Activated CD4-positive, alpha-beta T cell treated with anti-CD3 and anti-CD28 coated beads, Interleukin-2, amount 10 ng/mL, durations not matched to agents 24 days and 14 days (primary cell): ENCODE measurements around the gene C16orf96. TPM values are rescaled to one million over a fixed set of nuclear protein-coding genes. Genes with fewer than 3 reads are reported as not detected.
"Not testable (repeated sequence)": the region's sequence is repeated elsewhere in the genome, so short reads cannot be mapped to it uniquely, and the experiment has no call there.

Experiments
- DNase-seq: peaks from one replicate; pipeline ENCODE4 v3.0.0; 2022
- H3K27ac Mint-ChIP-seq: one replicate; pipeline ENCODE4 v1.8.0; 2022; ENCODE audit warnings: mild to moderate bottlenecking, mixed read lengths
- H3K27me3 Mint-ChIP-seq: one replicate; pipeline ENCODE4 v1.8.0; 2022; ENCODE audit warnings: mixed read lengths
- H3K36me3 Mint-ChIP-seq: one replicate; pipeline ENCODE4 v1.8.0; 2022; ENCODE audit warnings: low read depth, mild to moderate bottlenecking, mixed read lengths
- H3K4me1 Mint-ChIP-seq: one replicate; pipeline ENCODE4 v1.8.0; 2021; ENCODE audit warnings: mixed read lengths
- H3K4me3 Mint-ChIP-seq: one replicate; pipeline ENCODE4 v1.8.0; 2022; ENCODE audit warnings: mild to moderate bottlenecking, moderate library complexity, mixed read lengths
- H3K9me3 Mint-ChIP-seq: one replicate; pipeline ENCODE4 v1.8.0; 2021; ENCODE audit warnings: mixed read lengths
- intact Hi-C: fragments of 100-400 bp; cut with micrococcal nuclease; formaldehyde crosslinking; loops from one replicate; pipeline ENCODE4 v1.15.1; 2023
- total RNA-seq: library from RNA; stranded (reverse); gene quantifications from 2 replicates; pipeline ENCODE4 v1.2.3, GENCODE V29; 2022

The C16orf96 gene
- total RNA-seq, 1 donor from 2014 or later: not detected

DNA sequence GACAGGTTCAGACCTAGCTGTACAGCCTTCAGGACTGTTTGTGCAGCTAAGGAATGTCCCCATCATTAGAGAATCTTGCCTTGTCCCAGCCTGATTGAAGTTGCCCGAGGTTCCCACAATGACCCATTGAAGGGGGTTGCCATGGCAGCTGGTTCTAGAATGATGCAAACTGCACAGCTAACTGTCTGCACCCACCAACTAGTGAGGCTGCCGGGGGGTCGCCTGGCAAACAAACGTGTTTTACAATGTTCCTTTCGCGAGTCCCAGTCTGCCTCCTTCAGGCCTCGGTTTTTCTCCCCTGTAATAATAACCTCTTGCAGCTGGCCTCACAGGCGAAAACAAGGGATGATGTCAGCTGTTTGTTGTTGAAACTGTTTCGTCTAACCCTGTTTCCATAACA is 5.5 kb downstream of the C16orf96 start:
- no peaks in the 10 kb centered on the region for H3K36me3 Mint-ChIP-seq
- no peak for DNase-seq
- H3K9me3 Mint-ChIP-seq: no peaks in the 10 kb centered on the region
- no peak overlapping the region for H3K4me3 Mint-ChIP-seq
- H3K27me3 Mint-ChIP-seq: peaks cover 4% of the 10 kb centered on the region
- intact Hi-C loops: no loop called here
- no peak overlapping the region for H3K27ac Mint-ChIP-seq
- peaks cover 2% of the 10 kb centered on the region for H3K4me1 Mint-ChIP-seq

DNA sequence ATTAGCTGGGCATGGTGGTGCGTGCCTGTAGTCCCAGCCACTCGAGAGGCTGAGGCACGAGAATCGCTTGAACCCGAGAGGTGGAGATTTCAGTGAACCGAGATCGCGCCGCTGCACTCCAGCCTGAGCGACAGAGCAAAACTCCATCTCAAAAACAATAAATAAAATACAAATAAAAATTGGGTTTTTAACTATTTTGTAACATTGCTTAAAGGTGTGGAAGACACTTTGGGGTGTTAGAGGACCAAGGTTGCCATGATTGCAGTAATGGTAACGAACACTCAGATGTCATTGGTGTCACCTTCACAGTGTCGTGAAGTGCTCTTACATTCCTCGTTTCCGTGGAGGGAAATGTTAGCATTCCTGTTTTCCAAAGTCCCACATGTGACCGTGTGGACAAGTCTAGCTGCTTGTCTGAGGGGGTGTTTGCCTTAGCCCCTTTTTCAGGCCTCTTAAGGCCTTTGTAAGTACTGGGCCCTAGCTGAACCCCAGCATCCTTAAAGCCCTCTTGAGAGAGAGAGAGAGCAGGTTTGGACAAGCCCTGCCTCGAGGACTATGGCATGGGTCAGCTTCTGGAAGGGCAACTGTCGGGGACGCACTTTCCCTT is 8.6 kb downstream of the C16orf96 start:
- H3K4me1 Mint-ChIP-seq: peaks cover 4% of the 10 kb centered on the region
- no peaks in the 10 kb centered on the region for H3K36me3 Mint-ChIP-seq
- peaks cover 8% of the 10 kb centered on the region for H3K27me3 Mint-ChIP-seq
- intact Hi-C loops: no loop called here
- H3K4me3 Mint-ChIP-seq: no peak overlapping the region
- DNase-seq: no peak
- H3K9me3 Mint-ChIP-seq: no peaks in the 10 kb centered on the region
- H3K27ac Mint-ChIP-seq: no peak overlapping the region

DNA sequence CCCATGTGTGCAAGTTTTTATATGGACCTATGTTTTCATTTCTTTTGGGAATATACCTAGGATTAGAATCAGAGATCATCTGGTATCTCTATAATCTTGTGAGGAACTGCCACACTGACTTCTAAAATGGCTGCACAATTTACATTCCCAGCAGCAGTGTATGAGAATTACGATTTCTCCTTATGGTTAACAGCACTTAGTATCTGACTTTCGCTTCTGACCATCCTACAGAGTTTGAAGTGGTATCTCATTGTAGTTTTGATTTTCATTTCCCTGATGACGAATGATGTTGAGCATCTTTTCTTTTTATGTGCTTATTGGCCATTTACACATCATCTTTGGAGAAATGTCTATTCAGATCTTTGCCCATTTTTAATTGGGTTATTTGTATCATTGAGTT is 10.0 kb downstream of the C16orf96 start:
- no peaks in the 10 kb centered on the region for H3K9me3 Mint-ChIP-seq
- H3K36me3 Mint-ChIP-seq: no peaks in the 10 kb centered on the region
- H3K4me3 Mint-ChIP-seq: no peak overlapping the region
- H3K27ac Mint-ChIP-seq: no peak overlapping the region
- peaks cover 8% of the 10 kb centered on the region for H3K27me3 Mint-ChIP-seq
- intact Hi-C loops: no loop called here
- DNase-seq: no peak
- peaks cover 5% of the 10 kb centered on the region for H3K4me1 Mint-ChIP-seq

DNA sequence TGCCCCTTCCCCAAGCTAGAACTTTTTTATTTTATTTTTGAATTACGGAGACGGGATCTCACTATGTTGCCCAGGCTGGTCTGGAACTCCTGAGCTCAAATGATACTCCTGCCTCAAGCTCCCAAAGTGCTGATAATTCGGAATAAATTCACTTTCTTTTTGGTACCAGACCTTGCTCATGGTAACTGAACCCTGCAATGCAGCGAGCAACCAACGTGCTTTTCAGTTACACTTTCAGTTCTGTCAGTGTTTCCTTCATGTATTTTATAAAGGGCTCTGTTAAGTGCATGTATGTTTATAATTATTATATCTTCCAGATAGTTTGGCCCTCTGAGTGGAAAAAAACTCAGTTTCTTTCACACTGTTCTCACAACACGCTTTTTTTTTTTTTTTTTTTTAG is 13.9 kb downstream of the C16orf96 start:
- no peak overlapping the region for H3K27ac Mint-ChIP-seq
- intact Hi-C loops: no loop called here
- no peak overlapping the region for H3K4me3 Mint-ChIP-seq
- no peaks in the 10 kb centered on the region for H3K9me3 Mint-ChIP-seq
- peaks cover 5% of the 10 kb centered on the region for H3K4me1 Mint-ChIP-seq
- no peak for DNase-seq
- peaks cover 8% of the 10 kb centered on the region for H3K27me3 Mint-ChIP-seq
- no peaks in the 10 kb centered on the region for H3K36me3 Mint-ChIP-seq

DNA sequence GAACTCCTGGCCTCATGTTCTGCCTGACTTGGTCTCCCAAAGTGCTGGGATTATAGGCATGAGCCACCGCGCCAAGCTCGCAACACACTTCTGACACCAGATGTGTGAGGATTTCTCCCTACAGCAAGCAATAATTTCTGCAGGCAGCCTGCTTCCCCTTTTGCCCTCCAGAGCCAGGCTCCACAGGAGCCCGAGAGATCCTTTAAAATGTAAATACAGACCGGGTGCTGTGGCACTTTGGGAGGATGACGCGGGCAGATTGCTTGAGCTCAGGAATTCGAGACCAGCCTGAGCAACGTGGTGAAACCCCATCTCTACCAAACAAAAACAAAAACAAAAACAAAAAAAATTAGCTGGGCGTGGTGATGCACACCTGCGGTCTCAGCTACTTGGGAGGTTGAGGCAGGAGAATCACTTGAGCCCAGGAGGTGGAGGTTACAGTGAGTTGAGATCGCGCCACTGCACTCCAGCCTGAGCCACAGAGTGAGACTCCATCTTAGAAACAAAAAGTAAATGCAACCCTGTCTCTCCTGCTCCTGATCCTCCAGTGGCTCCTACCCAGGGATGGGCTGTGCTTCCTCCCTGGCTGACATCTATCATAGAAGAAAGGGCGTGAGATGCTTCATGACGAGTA is 14.7 kb downstream of the C16orf96 start:
- no peak overlapping the region for H3K27ac Mint-ChIP-seq
- no peaks in the 10 kb centered on the region for H3K9me3 Mint-ChIP-seq
- H3K36me3 Mint-ChIP-seq: no peaks in the 10 kb centered on the region
- H3K4me3 Mint-ChIP-seq: no peak overlapping the region
- H3K4me1 Mint-ChIP-seq: peaks cover 5% of the 10 kb centered on the region
- intact Hi-C loops: no loop called here
- no peak for DNase-seq
- H3K27me3 Mint-ChIP-seq: peaks cover 8% of the 10 kb centered on the region

DNA sequence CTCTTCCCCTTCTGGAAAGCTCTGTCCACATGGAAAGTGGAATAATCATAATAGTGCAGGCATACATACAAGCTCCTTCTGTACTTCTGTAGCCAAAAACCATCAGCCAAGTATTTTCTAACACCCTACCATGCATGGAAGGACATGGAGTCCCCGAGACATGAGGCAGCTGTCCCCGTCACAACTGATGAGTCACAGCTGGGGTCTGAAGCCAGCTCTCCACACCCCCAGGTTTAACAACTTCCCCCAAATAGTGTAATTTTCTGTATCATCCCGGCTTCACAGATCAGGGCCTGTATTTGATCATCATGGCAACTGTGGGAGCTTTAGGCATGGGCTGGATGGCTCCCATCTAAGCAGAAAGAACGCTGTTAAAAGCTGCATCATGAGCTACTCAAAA is 16.6 kb downstream of the C16orf96 start:
- Mint-ChIP-seq H3K36me3 (no peaks in the 10 kb centered on the region), H3K4me3 (no peak overlapping the region), H3K27me3 (peaks cover 2% of the 10 kb centered on the region), H3K9me3 (no peaks in the 10 kb centered on the region), H3K27ac (no peak overlapping the region), H3K4me1 (peaks cover 3% of the 10 kb centered on the region)
- intact Hi-C loops: no loop called here
- DNase-seq: no peak

DNA sequence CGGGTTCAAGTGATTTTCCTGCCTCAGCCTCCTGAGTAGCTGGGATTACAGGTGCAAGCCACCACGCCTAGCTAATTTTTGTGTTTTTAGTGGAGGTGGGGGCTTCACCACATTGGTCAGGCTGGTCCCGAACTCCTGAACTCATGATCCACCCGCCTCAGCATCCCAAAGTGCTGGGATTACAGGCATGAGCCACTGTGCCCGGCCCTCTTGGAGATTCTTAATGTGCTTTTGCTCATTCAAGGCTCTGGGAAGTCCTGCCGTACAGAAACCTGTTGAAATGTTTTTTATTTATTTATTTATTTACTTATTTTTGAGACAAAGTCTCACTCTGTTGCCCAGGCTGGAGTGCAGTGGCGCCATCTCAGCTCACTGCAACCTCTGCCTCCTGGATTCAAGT is 17.8 kb downstream of the C16orf96 start:
- H3K4me3 Mint-ChIP-seq, intact Hi-C loops, H3K27me3 Mint-ChIP-seq, H3K9me3 Mint-ChIP-seq, DNase-seq, H3K4me1 Mint-ChIP-seq, H3K36me3 Mint-ChIP-seq, H3K27ac Mint-ChIP-seq: not testable (repeated sequence)

DNA sequence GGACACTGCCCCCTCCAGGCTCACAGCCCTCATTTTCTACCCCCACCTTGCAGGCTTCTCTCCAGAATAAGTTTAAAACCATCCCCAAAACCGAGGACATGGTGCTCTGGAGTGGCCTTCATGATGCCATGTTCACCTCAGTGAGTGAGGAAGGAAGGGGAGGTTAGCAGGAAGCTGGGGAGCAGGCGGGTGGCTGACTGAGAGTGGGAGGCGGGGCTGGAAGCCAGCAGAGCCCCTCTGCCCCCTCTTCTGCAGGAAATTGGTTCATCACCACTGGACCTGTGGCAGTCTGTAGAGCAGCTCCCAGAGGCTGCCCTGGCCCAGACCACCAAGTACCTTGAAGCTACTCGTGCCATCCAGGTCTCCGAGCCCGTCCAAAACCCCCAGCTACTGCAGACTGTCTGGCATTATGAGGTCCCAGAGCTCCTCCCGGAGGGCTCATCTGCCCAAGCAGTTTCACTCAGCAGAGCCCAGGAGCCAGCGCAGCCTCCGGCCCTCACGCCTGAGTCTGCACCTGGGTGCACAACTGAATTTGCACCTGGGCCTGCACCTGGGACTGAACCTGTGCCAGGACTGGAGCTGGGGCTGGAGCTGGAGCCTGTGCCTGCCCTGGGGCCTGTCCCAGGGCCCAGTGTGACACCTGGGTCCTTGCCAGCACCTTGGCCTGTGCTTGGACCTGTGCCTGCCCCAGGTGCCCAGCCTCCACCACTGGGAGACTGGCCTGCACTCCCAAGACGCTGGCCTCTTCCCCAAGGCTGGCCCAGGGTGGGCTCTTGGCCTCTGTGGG is 19.0 kb downstream of the C16orf96 start:
- intact Hi-C loops: no loop called here
- Mint-ChIP-seq H3K27me3 (no peaks in the 10 kb centered on the region), H3K4me3 (no peak overlapping the region), H3K36me3 (no peaks in the 10 kb centered on the region), H3K27ac (no peak overlapping the region), H3K9me3 (no peaks in the 10 kb centered on the region), H3K4me1 (no peaks in the 10 kb centered on the region)
- no peak for DNase-seq

DNA sequence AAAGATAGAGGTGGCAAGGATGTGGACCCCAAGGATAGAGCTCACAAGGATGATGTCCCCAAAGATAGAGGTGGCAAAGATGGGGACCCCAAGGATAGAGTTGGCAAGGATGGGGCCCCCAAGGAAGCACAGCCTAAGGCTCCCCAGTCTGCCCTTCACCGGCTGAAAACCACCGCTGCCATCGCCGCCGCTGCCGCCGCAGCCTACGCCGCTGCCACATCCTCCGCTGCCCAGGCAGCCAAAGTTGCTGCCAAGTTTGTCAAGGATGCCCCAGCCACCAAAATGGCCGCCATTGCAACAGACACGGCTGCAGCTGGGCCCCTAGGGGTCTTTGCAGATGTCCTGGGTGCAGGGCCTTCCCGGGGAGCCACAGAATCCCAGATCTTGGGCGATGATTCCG is 19.9 kb downstream of the C16orf96 start:
- no peak overlapping the region for H3K27ac Mint-ChIP-seq
- intact Hi-C loops: no loop called here
- H3K36me3 Mint-ChIP-seq: no peaks in the 10 kb centered on the region
- no peaks in the 10 kb centered on the region for H3K4me1 Mint-ChIP-seq
- no peak overlapping the region for H3K4me3 Mint-ChIP-seq
- no peak for DNase-seq
- H3K27me3 Mint-ChIP-seq: no peaks in the 10 kb centered on the region
- H3K9me3 Mint-ChIP-seq: no peaks in the 10 kb centered on the region

DNA sequence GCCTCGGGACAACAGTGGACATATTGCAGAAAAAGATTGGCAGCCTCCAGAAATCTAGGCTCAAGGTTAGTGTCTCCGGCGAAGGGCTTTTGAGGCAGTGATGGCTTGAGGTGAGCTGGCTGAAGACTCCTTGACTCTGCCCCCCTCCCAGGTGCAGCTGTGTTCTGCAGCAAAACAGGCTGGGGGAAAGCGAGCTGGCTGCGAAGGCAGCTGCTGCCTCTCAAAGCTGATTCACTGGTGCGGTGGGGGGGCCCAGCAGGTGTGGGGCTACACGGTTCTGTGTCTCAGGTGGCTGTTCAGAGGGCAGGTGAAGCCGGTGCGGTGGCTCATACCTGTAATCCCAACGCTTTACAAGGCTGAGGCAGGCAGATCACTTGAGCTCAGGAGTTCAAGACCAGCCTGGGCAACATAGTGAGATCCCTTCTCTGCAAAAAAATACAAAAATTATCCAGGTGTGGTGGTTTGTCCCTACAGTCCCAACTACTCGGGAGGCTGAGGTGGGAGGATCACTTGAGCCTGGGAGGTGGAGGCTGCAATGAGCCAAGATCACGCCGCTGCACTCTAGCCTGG is 22.9 kb downstream of the C16orf96 start:
- DNase-seq: no peak
- H3K4me1 Mint-ChIP-seq: no peaks in the 10 kb centered on the region
- H3K27me3 Mint-ChIP-seq: no peaks in the 10 kb centered on the region
- H3K36me3 Mint-ChIP-seq: no peaks in the 10 kb centered on the region
- no peaks in the 10 kb centered on the region for H3K9me3 Mint-ChIP-seq
- intact Hi-C loops: no loop called here
- no peak overlapping the region for H3K27ac Mint-ChIP-seq
- H3K4me3 Mint-ChIP-seq: no peak overlapping the region

DNA sequence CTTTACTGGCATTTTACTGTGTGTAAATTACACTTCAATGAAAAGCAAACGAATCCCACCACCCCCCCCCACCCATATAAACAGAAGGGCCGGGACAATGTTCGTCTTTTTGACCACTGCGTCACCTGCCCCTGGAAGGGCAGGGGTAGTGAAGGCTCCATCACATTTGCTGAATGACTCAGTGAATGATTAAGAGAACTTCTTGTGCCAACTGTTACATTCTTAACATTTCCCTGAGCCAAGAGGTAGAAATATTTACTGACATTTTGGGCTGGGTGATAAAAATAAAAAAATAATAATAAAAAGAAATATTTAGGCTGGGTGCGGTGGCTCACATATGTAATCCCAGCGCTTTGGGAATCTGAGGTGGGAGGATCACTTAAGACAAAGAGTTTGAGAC is 24.1 kb downstream of the C16orf96 start:
- H3K27ac Mint-ChIP-seq: no peak overlapping the region
- intact Hi-C loops: no loop called here
- H3K4me1 Mint-ChIP-seq: no peaks in the 10 kb centered on the region

DNA sequence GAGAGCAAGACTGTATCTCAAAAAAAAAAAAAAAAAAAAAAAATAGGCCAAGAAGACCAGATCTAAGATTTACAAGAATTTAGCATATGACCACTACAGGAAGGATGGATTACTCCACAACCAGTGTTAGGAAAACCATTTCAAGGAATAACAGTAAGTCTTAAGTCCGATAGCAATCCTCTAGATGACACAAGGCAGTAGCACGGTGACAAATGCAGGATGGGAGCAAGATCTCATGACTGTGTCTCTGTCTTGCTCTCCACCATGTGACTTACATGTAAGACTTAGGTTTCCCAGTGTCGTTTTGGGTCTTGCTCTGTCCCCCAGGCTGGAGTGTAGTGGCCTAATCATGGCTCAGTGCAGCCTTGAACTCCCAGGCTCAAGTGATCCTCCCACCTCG is 27.8 kb downstream of the C16orf96 start:
- H3K4me3 Mint-ChIP-seq: no peak overlapping the region
- DNase-seq: no peak
- H3K4me1 Mint-ChIP-seq: peaks cover 4% of the 10 kb centered on the region
- intact Hi-C loops: no loop called here
- H3K9me3 Mint-ChIP-seq: no peaks in the 10 kb centered on the region
- H3K27ac Mint-ChIP-seq: no peak overlapping the region
- peaks cover 10% of the 10 kb centered on the region for H3K27me3 Mint-ChIP-seq
- no peaks in the 10 kb centered on the region for H3K36me3 Mint-ChIP-seq

More for the DNA sequence above, 24.1 kb downstream of the C16orf96 start:
- DNase-seq: no peak
- Mint-ChIP-seq H3K27me3 (no peaks in the 10 kb centered on the region), H3K36me3 (no peaks in the 10 kb centered on the region), H3K9me3 (no peaks in the 10 kb centered on the region), H3K4me3 (no peak overlapping the region)

DNA sequence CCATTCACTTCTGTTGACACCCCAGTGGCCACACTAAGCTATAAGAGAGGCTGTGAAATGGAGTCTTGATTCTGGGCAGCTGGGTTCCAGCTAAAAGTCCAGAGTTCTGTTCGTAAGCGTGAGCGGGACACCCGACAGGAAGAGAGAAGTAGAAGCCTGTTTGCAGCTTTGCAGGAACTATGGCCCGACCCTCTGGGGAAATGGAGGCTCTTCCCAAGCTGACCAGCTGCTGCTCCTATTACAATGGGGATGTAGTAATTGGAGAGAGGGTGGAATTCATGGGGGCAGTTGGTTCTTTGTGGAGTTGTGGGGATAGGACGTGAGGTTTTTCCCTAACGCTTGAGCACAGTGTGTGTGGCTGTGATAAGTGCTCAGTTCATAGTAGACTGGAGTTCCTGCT is 30.2 kb downstream of the C16orf96 start:
- Mint-ChIP-seq H3K4me3 (no peak overlapping the region), H3K9me3 (no peaks in the 10 kb centered on the region), H3K4me1 (peaks cover 4% of the 10 kb centered on the region), H3K36me3 (no peaks in the 10 kb centered on the region), H3K27ac (no peak overlapping the region), H3K27me3 (peaks cover 10% of the 10 kb centered on the region)
- intact Hi-C loops: no loop called here
- DNase-seq: no peak

DNA sequence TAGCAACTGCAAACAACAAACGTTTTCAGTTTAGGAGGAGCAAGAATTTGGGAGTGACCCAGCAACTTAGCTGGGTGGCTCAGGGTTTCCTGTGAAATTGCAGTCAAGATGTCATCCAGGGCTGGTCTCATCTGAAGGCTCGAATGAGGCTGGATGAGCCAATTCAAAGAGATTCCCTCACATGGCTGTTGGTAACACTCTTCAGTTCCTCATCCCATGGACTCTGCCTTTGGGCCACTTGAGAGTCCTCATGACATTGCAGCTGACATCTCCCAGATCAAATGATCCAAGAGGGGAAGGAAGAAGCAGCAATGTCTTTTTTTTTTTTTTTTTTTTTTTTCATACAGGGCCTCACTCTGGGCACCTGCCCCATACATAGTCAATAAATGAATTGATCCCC is 32.2 kb downstream of the C16orf96 start:
- H3K4me3 Mint-ChIP-seq: no peak overlapping the region
- H3K4me1 Mint-ChIP-seq: peaks cover 4% of the 10 kb centered on the region
- H3K36me3 Mint-ChIP-seq: no peaks in the 10 kb centered on the region
- peaks cover 10% of the 10 kb centered on the region for H3K27me3 Mint-ChIP-seq
- DNase-seq: no peak
- H3K9me3 Mint-ChIP-seq: no peaks in the 10 kb centered on the region
- intact Hi-C loops: no loop called here
- no peak overlapping the region for H3K27ac Mint-ChIP-seq
